SK-N-SH treated with all-trans-retinoic acid at 6 μM for 48 hours (cell line): ENCODE measurements around the gene PIK3CA.

ENCODE experiments used
- ATAC-seq: fragments of 200-7000 bp; cut with Tn5 transposase; 3 replicates; pipeline ENCODE4 v1.9.1; 2020; ENCODE audit warnings: mild to moderate bottlenecking, moderate library complexity
- ARNTL ChIP-seq: fragments of 450-650 bp; formaldehyde crosslinking; IDR thresholded peaks from 2 replicates; pipeline ENCODE4 v1.5.0; 2020; ENCODE audit warnings: low read depth, mild to moderate bottlenecking, moderate library complexity, borderline replicate concordance
- BACH2 ChIP-seq: fragments of 250-450 bp; sonication (Bioruptor Pico); IDR thresholded peaks from 2 replicates; pipeline ENCODE4 v1.9.0; 2021; ENCODE audit warnings: mild to moderate bottlenecking, borderline replicate concordance
- CREB5 ChIP-seq: fragments of 250-450 bp; sonication (Bioruptor Pico); IDR thresholded peaks from 2 replicates; pipeline ENCODE4 v1.5.1; 2020; ENCODE audit warnings: low read depth, mild to moderate bottlenecking, moderate library complexity
- CSDC2 ChIP-seq: fragments of 250-450 bp; sonication (Bioruptor Pico); IDR thresholded peaks from 2 replicates; pipeline ENCODE4 v1.5.0; 2020; ENCODE audit warnings: mild to moderate bottlenecking, moderate library complexity
- ESRRG ChIP-seq: fragments of 250-450 bp; sonication (Bioruptor Pico); IDR thresholded peaks from 2 replicates; pipeline ENCODE4 v1.6.1; 2021; ENCODE audit warnings: mild to moderate bottlenecking
- GLIS3 ChIP-seq: fragments of 250-450 bp; sonication (Bioruptor Pico); IDR thresholded peaks from 2 replicates; pipeline ENCODE4 v1.5.0; 2020; ENCODE audit warnings: mild to moderate bottlenecking, moderate library complexity
- ISL1 ChIP-seq: fragments of 250-450 bp; sonication (Bioruptor Pico); IDR thresholded peaks from 2 replicates; pipeline ENCODE4 v2.1.2; 2022; ENCODE audit warnings: mild to moderate bottlenecking, moderate library complexity
- OSR1 ChIP-seq: fragments of 250-450 bp; sonication (Bioruptor Pico); IDR thresholded peaks from 2 replicates; pipeline ENCODE4 v1.8.0; 2022; ENCODE audit warnings: moderate library complexity, mild to moderate bottlenecking, inconsistent platforms
- PATZ1 ChIP-seq: fragments of 250-450 bp; sonication (Bioruptor Pico); IDR thresholded peaks from 2 replicates; pipeline ENCODE4 v1.8.0; 2020; ENCODE audit warnings: mild to moderate bottlenecking, moderate library complexity, borderline replicate concordance
- PPARA ChIP-seq: fragments of 250-450 bp; sonication (Bioruptor Pico); IDR thresholded peaks from 2 replicates; pipeline ENCODE4 v1.5.0; 2020; ENCODE audit warnings: mild to moderate bottlenecking, borderline replicate concordance
- RARB ChIP-seq: fragments of 250-450 bp; sonication (Bioruptor Pico); IDR thresholded peaks from 2 replicates; pipeline ENCODE4 v1.8.0; 2021; ENCODE audit warnings: mild to moderate bottlenecking, moderate library complexity
- SNAI2 ChIP-seq: fragments of 250-450 bp; sonication (Bioruptor Pico); IDR thresholded peaks from 2 replicates; pipeline ENCODE4 v1.5.0; 2020; ENCODE audit warnings: mild to moderate bottlenecking, moderate library complexity
- TCF4 ChIP-seq: fragments of 250-450 bp; sonication (Bioruptor Pico); IDR thresholded peaks from 2 replicates; pipeline ENCODE4 v1.8.0; 2021; ENCODE audit warnings: mild to moderate bottlenecking, moderate library complexity, borderline replicate concordance
- TOX ChIP-seq: fragments of 250-450 bp; sonication (Bioruptor Pico); IDR thresholded peaks from 2 replicates; pipeline ENCODE4 v1.8.0; 2021; ENCODE audit warnings: mild to moderate bottlenecking, moderate library complexity, borderline replicate concordance
- TSHZ2 ChIP-seq: fragments of 250-450 bp; sonication (Bioruptor Pico); IDR thresholded peaks from 2 replicates; pipeline ENCODE4 v1.5.0; 2020; ENCODE audit warnings: mild to moderate bottlenecking, moderate library complexity
- ZC3H10 ChIP-seq: fragments of 250-450 bp; sonication (Bioruptor Pico); IDR thresholded peaks from 2 replicates; pipeline ENCODE4 v1.5.1; 2021; ENCODE audit warnings: mild to moderate bottlenecking, moderate library complexity
- ZFP3 ChIP-seq: fragments of 250-450 bp; sonication (Bioruptor Pico); IDR thresholded peaks from 2 replicates; pipeline ENCODE4 v1.5.0; 2020; ENCODE audit warnings: mild to moderate bottlenecking, moderate library complexity
- ZFP30 ChIP-seq: fragments of 450-650 bp; formaldehyde crosslinking; IDR thresholded peaks from 2 replicates; pipeline ENCODE4 v1.5.0; 2022; ENCODE audit warnings: mild to moderate bottlenecking, moderate library complexity
- ZNF565 ChIP-seq: fragments of 450-650 bp; formaldehyde crosslinking; conservative IDR thresholded peaks from 2 replicates; pipeline ENCODE4 v1.5.0; 2020; ENCODE audit warnings: low read depth, mild to moderate bottlenecking, moderate library complexity
- ZNF70 ChIP-seq: fragments of 450-650 bp; formaldehyde crosslinking; IDR thresholded peaks from 2 replicates; pipeline ENCODE4 v1.5.0; 2020; ENCODE audit warnings: mild to moderate bottlenecking, moderate library complexity
- ZNF8 ChIP-seq: fragments of 450-650 bp; formaldehyde crosslinking; IDR thresholded peaks from 2 replicates; pipeline ENCODE4 v1.5.0; 2020; ENCODE audit warnings: mild to moderate bottlenecking, moderate library complexity

Gene PIK3CA

GRCh38 chr3:179179256-179179655 is 31.1 kb downstream of the PIK3CA start:
- ATAC-seq: no peak
- TF ChIP-seq SNAI2 (CRISPR knock-in tag) (no peak), ESRRG (CRISPR knock-in tag) (no peak), BACH2 (CRISPR knock-in tag) (no peak), CREB5 (CRISPR knock-in tag) (no peak), ZC3H10 (CRISPR knock-in tag) (no peak), ZNF8 (no peak), ARNTL (CRISPR knock-in tag) (no peak), ZNF565 (CRISPR knock-in tag) (no peak), CSDC2 (no peak), ZFP30 (CRISPR knock-in tag) (no peak), PATZ1 (CRISPR knock-in tag) (no peak), GLIS3 (CRISPR knock-in tag) (no peak), RARB (no peak), PPARA (CRISPR knock-in tag) (no peak)
- TF ChIP-seq, all 23 proteins: peak for 0

- TF ChIP-seq OSR1 (CRISPR knock-in tag) (no peak), TOX (CRISPR knock-in tag) (no peak), ZFP30 (CRISPR knock-in tag) (no peak), ISL1 (CRISPR knock-in tag) (no peak), ZC3H10 (CRISPR knock-in tag) (no peak), ZNF8 (no peak), PATZ1 (CRISPR knock-in tag) (no peak), BACH2 (CRISPR knock-in tag) (no peak), TCF4 (CRISPR knock-in tag) (no peak), ARNTL (CRISPR knock-in tag) (no peak), PPARA (CRISPR knock-in tag) (no peak), CSDC2 (no peak), ESRRG (CRISPR knock-in tag) (no peak), ZFP3 (no peak), TSHZ2 (CRISPR knock-in tag) (no peak), ZNF70 (CRISPR knock-in tag) (no peak), CREB5 (CRISPR knock-in tag) (no peak), GLIS3 (CRISPR knock-in tag) (no peak)
Measured at GRCh38 chr3:179179979-179180759, 32.0 kb downstream of the PIK3CA start.

More at GRCh38 chr3:179179979-179180759, 32.0 kb downstream of the PIK3CA start:
- ATAC-seq: peak; percentile 58; the same call in 2 of the 3 replicates
